DND-41 (cell line): ENCODE data around the gene B4GAT1.

Experiments used
- CTCF ChIP-seq: IDR thresholded peaks from 2 replicates; pipeline ENCODE4 v1.5.1; 2012; ENCODE audit warnings: borderline replicate concordance, low read length, moderate library complexity, mild to moderate bottlenecking; ENCODE audit not compliant: poor library complexity, severe bottlenecking; ENCODE audit errors: extremely low read depth
- EZH2 ChIP-seq: IDR thresholded peaks from 3 replicates; pipeline ENCODE4 v1.6.1; 2012; ENCODE audit warnings: borderline replicate concordance, low read depth, mild to moderate bottlenecking, moderate library complexity, low read length, inconsistent platforms; ENCODE audit not compliant: severe bottlenecking

GRCh38 chr11:66363805-66364535 lies 16.5 kb upstream of the B4GAT1 start:
- TF ChIP-seq CTCF (peak; percentile 80), EZH2 (no peak)
